Calu3 (cell line): ENCODE data around the gene GPR35. TPM values are rescaled to one million over a fixed set of nuclear protein-coding genes. Genes with fewer than 3 reads are reported as not detected.
"Not testable (repeated sequence)": the region's sequence is repeated elsewhere in the genome, so short reads cannot be mapped to it uniquely, and the experiment has no call there.

Experiments
- BruUV-seq: library from RNA; stranded (reverse); fragments of 400-500 nt; replicated peaks from 2 replicates; lab custom pipeline; 2021; lab: Mats Ljungman, UMichigan
- CTCF ChIA-PET: fragments of 300-600 bp; sonication (Branson Sonifier 250); formaldehyde crosslinking; loops from one replicate; lab custom pipeline; 2022; ENCODE audit warnings: antibody characterized with exemption; lab: Charles Lee
- DNase-seq: peaks from one replicate; pipeline ENCODE4 v3.0.0; 2022
- H3K27ac Mint-ChIP-seq: one replicate; pipeline ENCODE4 v1.8.0; 2022; ENCODE audit warnings: mixed read lengths; ENCODE audit not compliant: unreplicated experiment
- H3K27me3 Mint-ChIP-seq: one replicate; pipeline ENCODE4 v1.8.0; 2022; ENCODE audit warnings: mixed read lengths; ENCODE audit not compliant: unreplicated experiment
- H3K36me3 Mint-ChIP-seq: one replicate; pipeline ENCODE4 v1.8.0; 2022; ENCODE audit warnings: mild to moderate bottlenecking, moderate library complexity, mixed read lengths; ENCODE audit not compliant: insufficient read depth, unreplicated experiment
- H3K4me1 Mint-ChIP-seq: one replicate; pipeline ENCODE4 v1.8.0; 2022; ENCODE audit warnings: mild to moderate bottlenecking, low read depth, mixed read lengths; ENCODE audit not compliant: unreplicated experiment
- H3K4me3 Mint-ChIP-seq: one replicate; pipeline ENCODE4 v1.8.0; 2022; ENCODE audit warnings: mild to moderate bottlenecking, low read depth, moderate library complexity, mixed read lengths; ENCODE audit not compliant: unreplicated experiment
- H3K9me3 Mint-ChIP-seq: one replicate; pipeline ENCODE4 v1.8.0; 2022; ENCODE audit warnings: low read depth, mixed read lengths; ENCODE audit not compliant: unreplicated experiment
- intact Hi-C: fragments of 100-400 bp; cut with micrococcal nuclease; formaldehyde crosslinking; loops from one replicate; pipeline ENCODE4 v1.10.0; 2022; ENCODE audit not compliant: unreplicated experiment
- total RNA-seq: library from RNA; stranded (reverse); gene quantifications from 2 replicates; pipeline ENCODE4 v1.2.3, GENCODE V29; 2022
- TF ChIP-seq, protein P1 (sequence below): fragments of 200-600 bp; IDR thresholded peaks from one replicate; pipeline ENCODE4 v1.8.0; 2022; ENCODE audit warnings: antibody characterized with exemption; ENCODE audit not compliant: unreplicated experiment

GPR35 gene
- total RNA-seq, 1 experiment from 2014 or later, result 40.3 TPM

DNA sequence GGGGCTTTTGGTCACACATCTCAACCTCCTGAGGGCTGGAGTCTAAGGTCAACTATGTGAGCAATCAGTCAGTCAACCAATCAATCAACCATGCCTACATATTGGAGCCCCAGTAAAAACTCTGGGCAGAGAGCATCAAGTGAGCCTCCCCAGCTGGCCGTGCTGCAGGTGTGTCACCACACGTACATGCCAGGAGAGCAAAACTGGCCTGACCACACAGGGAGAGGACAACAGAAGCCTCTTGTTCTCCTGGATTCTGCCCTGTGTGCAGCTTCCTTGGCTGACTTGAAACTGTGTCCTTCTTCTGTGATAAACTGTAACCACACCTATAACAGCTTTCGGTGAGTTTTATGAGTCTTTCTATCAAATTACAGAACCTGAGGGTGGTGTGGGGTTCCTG lies 25.9 kb downstream of the GPR35 start:
- intact Hi-C loops, result no loop called here
- H3K36me3 Mint-ChIP-seq, result no peaks in the 10 kb centered on the region
- no peak overlapping the region for H3K4me3 Mint-ChIP-seq
- peaks cover 81% of the 10 kb centered on the region for H3K27me3 Mint-ChIP-seq
- DNase-seq, result peak; percentile 61
- CTCF ChIA-PET, result interaction anchor here (0.6 kb wide), 1 partner anchor 10 kb away, joined by 8 read pairs; no protein-coding TSS in a partner anchor
- H3K27ac Mint-ChIP-seq, result no peak overlapping the region
- TF ChIP-seq, protein P1, sequence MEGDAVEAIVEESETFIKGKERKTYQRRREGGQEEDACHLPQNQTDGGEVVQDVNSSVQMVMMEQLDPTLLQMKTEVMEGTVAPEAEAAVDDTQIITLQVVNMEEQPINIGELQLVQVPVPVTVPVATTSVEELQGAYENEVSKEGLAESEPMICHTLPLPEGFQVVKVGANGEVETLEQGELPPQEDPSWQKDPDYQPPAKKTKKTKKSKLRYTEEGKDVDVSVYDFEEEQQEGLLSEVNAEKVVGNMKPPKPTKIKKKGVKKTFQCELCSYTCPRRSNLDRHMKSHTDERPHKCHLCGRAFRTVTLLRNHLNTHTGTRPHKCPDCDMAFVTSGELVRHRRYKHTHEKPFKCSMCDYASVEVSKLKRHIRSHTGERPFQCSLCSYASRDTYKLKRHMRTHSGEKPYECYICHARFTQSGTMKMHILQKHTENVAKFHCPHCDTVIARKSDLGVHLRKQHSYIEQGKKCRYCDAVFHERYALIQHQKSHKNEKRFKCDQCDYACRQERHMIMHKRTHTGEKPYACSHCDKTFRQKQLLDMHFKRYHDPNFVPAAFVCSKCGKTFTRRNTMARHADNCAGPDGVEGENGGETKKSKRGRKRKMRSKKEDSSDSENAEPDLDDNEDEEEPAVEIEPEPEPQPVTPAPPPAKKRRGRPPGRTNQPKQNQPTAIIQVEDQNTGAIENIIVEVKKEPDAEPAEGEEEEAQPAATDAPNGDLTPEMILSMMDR, result no peak
- H3K4me1 Mint-ChIP-seq, result peaks cover 9% of the 10 kb centered on the region
- peaks cover 7% of the 10 kb centered on the region for H3K9me3 Mint-ChIP-seq
- BruUV-seq, result no TSS peak

DNA sequence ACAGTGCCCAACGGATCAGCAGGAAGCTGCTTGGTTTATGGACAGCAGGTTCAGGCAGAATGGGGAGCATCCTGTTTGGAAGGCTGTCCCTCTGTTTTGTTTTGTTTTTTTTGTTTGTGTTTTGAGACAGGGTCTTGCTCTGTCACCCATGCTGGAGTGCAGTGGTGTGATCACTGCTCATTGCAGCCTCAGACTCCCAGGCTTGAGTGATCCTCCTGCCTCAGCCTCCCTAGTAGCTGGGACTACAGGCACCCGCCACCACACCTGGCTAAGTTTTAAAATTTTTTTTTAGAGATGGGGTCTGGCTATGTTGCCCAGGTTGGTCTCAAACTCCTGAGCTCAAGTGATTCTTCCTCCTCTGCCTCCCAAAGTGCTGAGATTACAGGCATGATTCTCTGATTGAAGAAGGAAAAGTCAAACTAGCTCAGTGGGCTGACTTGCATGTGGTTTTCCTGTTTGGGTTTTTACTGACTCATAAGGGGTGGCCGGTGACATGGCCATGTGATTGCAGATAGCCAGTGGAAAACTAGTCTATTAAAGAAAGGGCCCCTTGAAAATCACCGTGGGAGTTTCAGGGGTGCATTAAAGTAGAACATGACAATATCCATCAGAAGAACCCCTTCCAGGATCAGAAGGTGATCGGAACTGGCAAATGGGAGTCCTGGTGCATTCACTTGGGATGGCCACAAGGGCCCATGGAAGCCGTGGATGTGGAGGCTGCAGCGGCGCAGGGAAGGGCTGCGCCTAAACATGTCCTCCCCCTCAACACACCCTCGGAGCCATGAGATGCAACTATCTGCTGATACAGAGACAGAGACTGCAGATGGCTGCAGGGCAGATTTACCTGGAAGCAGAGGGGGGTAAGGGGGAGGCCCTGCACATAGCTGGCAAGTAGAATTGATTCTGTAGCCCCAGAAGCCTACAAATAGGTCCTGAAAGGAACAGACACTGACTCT lies 30.9 kb downstream of the GPR35 start:
- peaks cover 4% of the 10 kb centered on the region for H3K9me3 Mint-ChIP-seq
- no TSS peak for BruUV-seq
- intact Hi-C loops, result no loop called here
- CTCF ChIA-PET, result interaction anchor here (0.5 to 0.9 kb wide), 3 partner anchors 10 to 98 kb away, joined by 3 to 6 read pairs (median 3); partner anchors contain the start of gene ANKMY1
- no peaks in the 10 kb centered on the region for H3K36me3 Mint-ChIP-seq
- no peak for DNase-seq
- H3K4me1 Mint-ChIP-seq, result peaks cover 6% of the 10 kb centered on the region
- no peak overlapping the region for H3K4me3 Mint-ChIP-seq
- H3K27ac Mint-ChIP-seq, result no peak overlapping the region
- TF ChIP-seq, protein P1, result no peak
- peaks cover 81% of the 10 kb centered on the region for H3K27me3 Mint-ChIP-seq

DNA sequence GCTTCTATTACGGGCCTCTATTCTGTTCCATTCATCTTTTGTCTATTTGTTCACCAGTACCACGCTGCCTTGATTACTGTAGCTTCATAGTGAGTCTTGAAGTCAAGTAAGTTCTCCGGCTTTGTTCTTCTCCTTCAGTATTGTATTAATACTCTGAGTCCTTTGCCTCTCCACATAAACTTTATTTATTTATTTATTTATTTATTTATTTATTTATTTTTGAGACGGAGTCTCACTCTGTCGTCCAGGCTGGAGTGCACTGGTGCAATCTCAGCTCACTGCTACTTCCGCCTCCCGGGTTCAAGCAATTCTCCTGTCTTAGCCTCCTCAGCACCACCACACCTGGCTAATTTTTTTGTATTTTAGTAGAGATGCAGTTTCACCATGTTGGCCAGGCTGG lies 34.6 kb downstream of the GPR35 start:
- H3K27me3 Mint-ChIP-seq, result peaks cover 84% of the 10 kb centered on the region
- CTCF ChIA-PET, result interaction anchor here (0.8 kb wide), 1 partner anchor 180 kb away, joined by 4 read pairs; no protein-coding TSS in a partner anchor
- H3K27ac Mint-ChIP-seq, intact Hi-C loops, DNase-seq, BruUV-seq, H3K4me1 Mint-ChIP-seq, H3K36me3 Mint-ChIP-seq, H3K4me3 Mint-ChIP-seq, H3K9me3 Mint-ChIP-seq: not testable (repeated sequence)

DNA sequence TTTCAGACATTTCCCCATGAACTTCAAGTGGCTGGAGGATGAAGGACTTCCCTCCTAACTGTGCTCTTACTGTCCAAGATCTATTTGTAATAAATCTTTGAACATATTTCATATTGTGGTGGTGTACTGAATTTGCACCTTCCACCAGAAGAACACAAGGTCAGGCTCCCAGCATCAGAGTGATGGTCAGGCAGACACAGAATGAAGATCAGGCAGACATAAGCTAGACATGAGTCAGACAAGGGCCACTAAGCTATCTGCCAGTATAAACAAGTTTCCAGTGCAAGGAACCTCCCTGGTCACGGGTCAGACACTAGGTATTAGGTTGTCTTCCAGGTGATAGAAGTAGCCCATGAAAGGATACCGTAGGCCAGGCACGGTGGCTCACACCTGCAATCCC lies 37.4 kb downstream of the GPR35 start:
- intact Hi-C loops, result no loop called here

More for the DNA sequence above, 37.4 kb downstream of the GPR35 start:
- no peak overlapping the region for H3K27ac Mint-ChIP-seq
- no peaks in the 10 kb centered on the region for H3K36me3 Mint-ChIP-seq
- CTCF ChIA-PET, result no interaction called here
- no peak for DNase-seq
- H3K4me3 Mint-ChIP-seq, result no peak overlapping the region
- no peaks in the 10 kb centered on the region for H3K9me3 Mint-ChIP-seq
- no peaks in the 10 kb centered on the region for H3K4me1 Mint-ChIP-seq
- TF ChIP-seq, protein P1, result no peak
- peaks cover 87% of the 10 kb centered on the region for H3K27me3 Mint-ChIP-seq
- BruUV-seq, result no TSS peak
